HEK293 (cell line): ENCODE data around the gene ACSM2A.
"Not testable (repeated sequence)": the region's sequence is repeated elsewhere in the genome, so short reads cannot be mapped to it uniquely, and the experiment has no call there.

Source experiments
- CTCF ChIA-PET: fragments of 350-600 bp; formaldehyde crosslinking; extraction: SDS; loops from one replicate; lab custom pipeline; 2021; ENCODE audit warnings: antibody characterized with exemption; lab: Yijun Ruan, JAX
- POLR2A ChIA-PET: fragments of 300-600 bp; formaldehyde crosslinking; extraction: SDS; loops from one replicate; lab custom pipeline; 2020; ENCODE audit warnings: antibody characterized with exemption, inconsistent platforms; lab: Yijun Ruan, JAX
- H3K27ac ChIP-seq: fragments of 200-500 bp; sonication (Bioruptor generic); 2 replicates; pipeline ENCODE4 v1.5.1; 2014; ENCODE audit warnings: low read depth, low read length, control low read depth, inconsistent platforms; ENCODE audit errors: extremely low read depth
- H3K36me3 ChIP-seq, 2 experiments: fragments of 200-500 bp in 1 of 2; sonication (Bioruptor generic) in 1 of 2; 1 replicate in 1 of 2; 2 replicates in 1 of 2; pipeline ENCODE4 v1.5.1; 2014 to 2017; ENCODE audit warnings: inconsistent platforms in 2 of 2, low read length in 2 of 2; ENCODE audit not compliant: control insufficient read depth in 2 of 2, insufficient read depth in 1 of 2
- H3K4me1 ChIP-seq: fragments of 200-500 bp; sonication (Bioruptor generic); 2 replicates; pipeline ENCODE4 v1.5.1; 2014; ENCODE audit warnings: mild to moderate bottlenecking, low read length, inconsistent platforms; ENCODE audit not compliant: control insufficient read depth, insufficient read depth
- H3K4me3 ChIP-seq: 2 replicates; pipeline ENCODE4 v1.5.1; 2011; ENCODE audit warnings: low read depth, mild to moderate bottlenecking, control low read depth, low read length, moderate library complexity
- H3K9me3 ChIP-seq: fragments of 200-500 bp; sonication (Bioruptor generic); 2 replicates; pipeline ENCODE4 v1.5.1; 2014; ENCODE audit warnings: low read depth, low read length, inconsistent platforms; ENCODE audit not compliant: control insufficient read depth, insufficient read depth
- KLF10 ChIP-seq: fragments of 450-650 bp; IDR thresholded peaks from 2 replicates; pipeline ENCODE4 v1.5.1; 2018; ENCODE audit warnings: missing biosample characterization, mild to moderate bottlenecking, missing genetic modification characterization
- KLF9 ChIP-seq: fragments of 450-650 bp; formaldehyde crosslinking; IDR thresholded peaks from 2 replicates; pipeline ENCODE4 v1.5.1; 2016; ENCODE audit warnings: missing biosample characterization, missing genetic modification characterization, low read depth
- PRDM6 ChIP-seq: fragments of 450-650 bp; formaldehyde crosslinking; IDR thresholded peaks from 2 replicates; pipeline ENCODE4 v1.5.1; 2017; ENCODE audit warnings: missing biosample characterization, missing genetic modification characterization
- YY2 ChIP-seq: fragments of 450-650 bp; formaldehyde crosslinking; IDR thresholded peaks from 2 replicates; pipeline ENCODE4 v1.5.1; 2016; ENCODE audit warnings: missing biosample characterization, missing genetic modification characterization
- ZBTB49 ChIP-seq: fragments of 450-650 bp; formaldehyde crosslinking; IDR thresholded peaks from 2 replicates; pipeline ENCODE4 v1.5.1; 2016; ENCODE audit warnings: missing biosample characterization, missing genetic modification characterization, low read depth
- ZNF121 ChIP-seq: fragments of 450-650 bp; formaldehyde crosslinking; IDR thresholded peaks from 2 replicates; pipeline ENCODE4 v1.5.1; 2016; ENCODE audit warnings: missing biosample characterization, missing genetic modification characterization
- ZNF174 ChIP-seq: fragments of 450-650 bp; formaldehyde crosslinking; IDR thresholded peaks from 2 replicates; pipeline ENCODE4 v1.5.0; 2017; ENCODE audit warnings: missing biosample characterization, mild to moderate bottlenecking, missing genetic modification characterization
- ZNF2 ChIP-seq: fragments of 450-650 bp; formaldehyde crosslinking; IDR thresholded peaks from 2 replicates; pipeline ENCODE4 v1.5.1; 2016; ENCODE audit warnings: missing biosample characterization, missing genetic modification characterization
- ZNF280D ChIP-seq: fragments of 450-650 bp; formaldehyde crosslinking; IDR thresholded peaks from 2 replicates; pipeline ENCODE4 v1.5.1; 2016; ENCODE audit warnings: missing biosample characterization, missing genetic modification characterization
- ZNF311 ChIP-seq: fragments of 450-650 bp; formaldehyde crosslinking; IDR thresholded peaks from 2 replicates; pipeline ENCODE4 v1.5.1; 2017; ENCODE audit warnings: missing biosample characterization, missing genetic modification characterization, borderline replicate concordance
- ZNF366 ChIP-seq: fragments of 450-650 bp; formaldehyde crosslinking; conservative IDR thresholded peaks from 2 replicates; pipeline ENCODE4 v1.5.1; 2016; ENCODE audit warnings: missing biosample characterization, missing genetic modification characterization
- ZNF677 ChIP-seq: fragments of 450-650 bp; IDR thresholded peaks from 2 replicates; pipeline ENCODE4 v1.5.0; 2018; ENCODE audit warnings: missing biosample characterization, mild to moderate bottlenecking, missing genetic modification characterization, moderate library complexity

Gene ACSM2A

GRCh38 chr16:20430948-20431347, 20.4 kb upstream of the ACSM2A start (continued):
- TF ChIP-seq ZNF280D (tag by site-specific recombination) (no peak), ZNF677 (tag by site-specific recombination) (no peak), ZNF311 (tag by site-specific recombination) (no peak), ZNF174 (tag by site-specific recombination) (no peak), YY2 (tag by site-specific recombination) (no peak), KLF10 (no peak), ZBTB49 (tag by site-specific recombination) (no peak), ZNF2 (tag by site-specific recombination) (no peak), ZNF121 (tag by site-specific recombination) (no peak), KLF9 (no peak), ZNF366 (tag by site-specific recombination) (no peak)

DNA sequence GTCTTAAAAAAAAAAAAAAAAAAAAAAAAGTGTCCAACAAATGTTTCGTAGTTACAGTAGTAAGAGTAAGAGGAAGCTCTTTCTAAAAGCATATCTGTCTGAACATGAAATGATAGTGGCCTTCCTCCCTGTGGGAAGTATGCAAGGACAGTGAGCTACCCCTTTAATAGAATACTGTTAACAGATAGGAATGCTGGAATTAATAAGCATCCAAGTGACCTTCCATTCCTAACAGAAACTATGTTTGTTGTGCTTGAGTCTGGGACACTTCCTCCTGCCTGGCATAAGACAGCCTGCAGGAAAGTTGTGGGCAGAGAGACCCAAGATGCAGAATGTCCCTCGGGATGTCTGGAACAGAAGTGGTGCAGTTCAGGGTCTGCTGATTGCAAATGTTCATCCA, 12.4 kb upstream of the ACSM2A start:
- H3K36me3 ChIP-seq, H3K27ac ChIP-seq, H3K9me3 ChIP-seq, H3K4me3 ChIP-seq, H3K4me1 ChIP-seq, POLR2A ChIA-PET, CTCF ChIA-PET: not testable (repeated sequence)

- CTCF ChIA-PET, H3K36me3 ChIP-seq, H3K4me1 ChIP-seq, H3K9me3 ChIP-seq, POLR2A ChIA-PET, H3K4me3 ChIP-seq, H3K27ac ChIP-seq: not testable (repeated sequence)
Measured at GRCh38 chr16:20439820-20440231, 11.5 kb upstream of the ACSM2A start.

DNA sequence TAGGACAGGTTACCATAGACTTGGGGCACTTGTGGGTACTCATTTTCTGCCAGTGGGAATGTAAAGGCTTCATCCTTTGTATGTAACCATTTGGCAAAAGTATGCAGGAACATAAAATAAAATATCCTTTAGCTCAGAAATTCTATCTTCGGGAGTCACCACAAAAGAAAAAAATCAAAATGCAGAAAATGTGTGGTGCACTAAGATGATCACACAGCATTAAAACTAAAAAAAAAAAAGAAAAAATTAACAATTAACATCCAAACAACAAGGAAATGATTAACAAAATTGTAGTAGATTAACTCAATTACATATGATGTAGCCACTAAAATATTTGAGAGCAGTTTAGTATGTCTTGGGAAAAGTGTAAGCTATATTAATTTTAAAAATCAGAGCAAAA, 10.6 kb upstream of the ACSM2A start:
- CTCF ChIA-PET, result interaction anchor here (0.5 kb wide), 1 partner anchor 236 kb away, joined by 4 read pairs; no protein-coding TSS in a partner anchor
- not testable (repeated sequence) for H3K9me3 ChIP-seq

DNA sequence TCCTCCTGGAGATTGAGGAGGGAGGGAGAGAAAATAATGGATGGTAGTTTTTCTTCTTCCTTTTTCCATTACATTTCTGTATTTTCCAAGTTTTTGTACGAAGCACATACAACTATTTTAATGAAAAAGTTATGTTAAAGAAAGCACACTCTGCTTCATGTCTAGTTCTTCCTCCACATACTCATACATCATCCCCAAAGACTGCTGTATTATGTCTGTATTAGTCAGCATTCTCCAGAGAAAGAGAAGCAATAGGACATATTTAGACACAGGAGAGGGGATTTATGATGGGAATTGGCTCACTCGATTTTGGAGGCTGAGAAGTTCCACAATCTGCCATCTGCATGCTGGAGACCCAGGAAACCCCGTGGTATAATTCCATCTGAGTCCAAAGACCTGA, 10.1 kb upstream of the ACSM2A start:
- H3K36me3 ChIP-seq, result no peaks in the 10 kb centered on the region
- no peaks in the 10 kb centered on the region for H3K9me3 ChIP-seq
- TF ChIP-seq PRDM6 (tag by site-specific recombination), result no peak
- POLR2A ChIA-PET, result no interaction called here
- H3K4me3 ChIP-seq, result no peak overlapping the region
- CTCF ChIA-PET, result no interaction called here
- no peaks in the 10 kb centered on the region; the same call in 1 of the 2 replicates for H3K4me1 ChIP-seq
- no peak overlapping the region for H3K27ac ChIP-seq

More for the DNA sequence above, 10.6 kb upstream of the ACSM2A start:
- H3K4me1 ChIP-seq, H3K36me3 ChIP-seq, POLR2A ChIA-PET, H3K27ac ChIP-seq, H3K4me3 ChIP-seq: not testable (repeated sequence)

GRCh38 chr16:20441859-20442258, 9.5 kb upstream of the ACSM2A start:
- H3K27ac ChIP-seq, H3K4me3 ChIP-seq, H3K9me3 ChIP-seq, CTCF ChIA-PET, H3K4me1 ChIP-seq, POLR2A ChIA-PET, H3K36me3 ChIP-seq: not testable (repeated sequence)

GRCh38 chr16:20446652-20447393, 4.5 kb upstream of the ACSM2A start:
- POLR2A ChIA-PET, result not testable (repeated sequence)

More at GRCh38 chr16:20446652-20447393, 4.5 kb upstream of the ACSM2A start:
- H3K36me3 ChIP-seq, H3K4me1 ChIP-seq, CTCF ChIA-PET, H3K27ac ChIP-seq, H3K9me3 ChIP-seq, H3K4me3 ChIP-seq: not testable (repeated sequence)
